ENCODE results near the gene FGD2.
"Not testable (repeated sequence)": the region's sequence is repeated elsewhere in the genome, so short reads cannot be mapped to it uniquely, and the experiment has no call there.

The FGD2 gene

GRCh38 chr6:36989264-36989663 is 16.2 kb upstream of the FGD2 start:
- DNase-seq (ENCODE audit: low read depth in 2 of 2): no peak

- DNase-seq (ENCODE audit: low read depth in 2 of 2): not testable (repeated sequence)
Observed at GRCh38 chr6:36990401-36990800, 15.1 kb upstream of the FGD2 start.

- DNase-seq (ENCODE audit: low read depth in 2 of 2): no peak
Observed at GRCh38 chr6:36997811-36998722, 7.4 kb upstream of the FGD2 start.

GRCh38 chr6:36998723-36999038 is 6.8 kb upstream of the FGD2 start:
- DNase-seq (ENCODE audit: low read depth in 2 of 2): no peak

- no peak for DNase-seq (ENCODE audit: low read depth in 2 of 2)
Observed at GRCh38 chr6:36999061-36999750, 6.2 kb upstream of the FGD2 start.

- DNase-seq (ENCODE audit: low read depth in 2 of 2): no peak
Observed at GRCh38 chr6:36999751-37000125, 5.7 kb upstream of the FGD2 start.

GRCh38 chr6:37004044-37004980 is 1.1 kb upstream of the FGD2 start:
- no peak for DNase-seq (ENCODE audit: low read depth in 2 of 2)

- DNase-seq (ENCODE audit: low read depth in 2 of 2): no peak
Observed at GRCh38 chr6:37005827-37006567, 542 bp downstream of the FGD2 start.

- no peak for DNase-seq (ENCODE audit: low read depth in 2 of 2)
Observed at GRCh38 chr6:37006793-37007339, 1.4 kb downstream of the FGD2 start.

- DNase-seq (ENCODE audit: low read depth in 2 of 2): no peak
Observed at GRCh38 chr6:37007340-37008043, 2.0 kb downstream of the FGD2 start.

GRCh38 chr6:37008484-37009465 is 3.3 kb downstream of the FGD2 start:
- no peak for DNase-seq (ENCODE audit: low read depth in 2 of 2)

- DNase-seq (ENCODE audit: low read depth in 2 of 2): no peak
Observed at GRCh38 chr6:37010402-37010892, 5.0 kb downstream of the FGD2 start.

- DNase-seq (ENCODE audit: low read depth in 2 of 2): no peak
Observed at GRCh38 chr6:37011656-37012378, 6.4 kb downstream of the FGD2 start.

- DNase-seq (ENCODE audit: low read depth in 2 of 2): no peak
Observed at GRCh38 chr6:37013516-37014491, 8.3 kb downstream of the FGD2 start.

- DNase-seq (ENCODE audit: low read depth in 2 of 2): no peak
Observed at GRCh38 chr6:37014667-37015066, 9.2 kb downstream of the FGD2 start.

- no peak for DNase-seq (ENCODE audit: low read depth in 2 of 2)
Observed at GRCh38 chr6:37015532-37015931, 10.1 kb downstream of the FGD2 start.

GRCh38 chr6:37016995-37017394 is 11.5 kb downstream of the FGD2 start:
- DNase-seq (ENCODE audit: low read depth in 2 of 2): no peak

Data from stimulated activated CD8-positive, alpha-beta memory T cell treated with anti-CD3 and anti-CD28 coated beads, Interleukin-2, amount 100 ng/mL, for 1 hour (primary cell).